Renal cortical epithelial cell (primary cell): ENCODE results near the gene LRGUK. TPM values are rescaled to one million over a fixed set of nuclear protein-coding genes. Genes with fewer than 3 reads are reported as not detected.

Experiments
- DNase-seq: peaks from one replicate; pipeline ENCODE4 v3.0.0-alpha.2; 2011; ENCODE audit warnings: low read depth
- total RNA-seq: library from RNA; depleted of rRNA; stranded (reverse); fragments of >200 nt; gene quantifications from 2 replicates; pipeline ENCODE4 v1.2.3, GENCODE V29; 2014

LRGUK gene
- total RNA-seq, 1 donor from 2014 or later, result 0.94 TPM

DNA sequence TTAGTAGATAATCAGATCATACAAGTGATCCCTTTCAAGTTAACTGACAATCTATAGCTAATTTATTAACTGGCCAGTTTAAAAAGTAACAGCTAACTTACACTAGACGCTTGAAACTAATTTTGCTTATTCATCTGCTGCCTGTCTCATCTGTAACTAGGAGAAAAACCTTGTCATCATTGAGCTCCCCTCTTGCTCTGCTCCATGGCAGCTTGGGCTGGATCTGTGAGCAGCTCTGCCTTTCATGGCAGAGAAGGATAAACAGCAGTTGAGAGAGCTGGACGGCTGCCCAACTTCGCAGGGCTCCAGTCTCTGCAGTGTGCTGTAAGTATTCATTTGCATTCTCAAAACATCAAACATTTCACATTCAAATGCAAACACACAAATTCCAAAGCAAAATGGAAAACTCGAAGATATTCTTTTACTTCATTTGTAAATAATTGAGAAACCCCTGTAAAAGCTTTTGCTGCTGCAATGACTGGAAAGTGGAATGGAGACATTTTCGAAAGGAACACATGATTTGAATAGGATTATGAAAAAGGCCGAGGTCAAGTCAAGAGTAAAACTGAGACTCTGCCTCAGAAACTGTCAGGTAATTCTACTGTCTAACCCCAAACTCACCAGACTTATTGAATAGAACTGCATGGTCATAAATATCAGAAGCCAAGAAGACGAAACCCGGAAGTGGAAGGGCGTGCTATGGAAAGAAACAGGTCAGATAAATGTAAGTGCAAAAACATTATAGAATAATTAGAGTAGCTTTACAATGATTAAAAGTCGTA, 172.0 kb downstream of the LRGUK start:
- DNase-seq, result peak; percentile 60

DNA sequence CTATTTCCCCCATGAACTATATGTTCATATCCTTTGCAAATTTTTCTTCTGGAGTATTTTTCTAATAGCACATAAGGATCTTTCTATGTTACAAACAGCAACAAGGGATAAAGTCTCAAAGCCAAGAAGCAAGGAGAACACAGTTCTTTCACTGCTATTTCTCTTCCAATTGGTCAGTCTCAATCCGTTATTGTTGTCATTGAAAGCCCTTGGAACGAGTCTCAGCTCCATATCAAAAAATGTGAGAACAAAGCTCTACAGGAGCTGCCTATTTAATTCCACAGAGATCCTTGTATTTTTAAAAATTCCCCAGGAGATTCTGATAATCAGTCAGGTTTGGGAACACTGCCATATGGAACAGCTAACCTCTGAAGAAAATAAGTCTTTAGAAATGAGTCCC, 173.8 kb downstream of the LRGUK start:
- no peak for DNase-seq

DNA sequence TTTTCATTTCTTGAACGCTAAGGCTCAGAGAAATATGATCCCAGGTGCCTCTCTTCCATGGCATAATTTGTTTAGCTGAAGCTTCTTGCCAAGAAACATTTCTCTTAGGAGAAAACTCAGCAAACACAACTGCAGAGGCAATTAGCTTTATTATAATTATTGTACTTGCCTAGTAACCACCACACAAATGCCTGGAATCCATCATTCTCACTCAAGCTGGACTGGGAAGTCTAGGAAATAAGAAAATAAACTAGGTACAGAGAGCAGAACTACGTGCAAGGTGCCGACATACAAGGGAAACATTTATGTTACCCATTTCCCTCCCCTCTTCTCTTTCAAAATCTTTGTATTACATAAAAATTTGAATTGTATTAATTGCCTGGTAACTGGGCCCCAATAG, 174.5 kb downstream of the LRGUK start:
- DNase-seq, result no peak

DNA sequence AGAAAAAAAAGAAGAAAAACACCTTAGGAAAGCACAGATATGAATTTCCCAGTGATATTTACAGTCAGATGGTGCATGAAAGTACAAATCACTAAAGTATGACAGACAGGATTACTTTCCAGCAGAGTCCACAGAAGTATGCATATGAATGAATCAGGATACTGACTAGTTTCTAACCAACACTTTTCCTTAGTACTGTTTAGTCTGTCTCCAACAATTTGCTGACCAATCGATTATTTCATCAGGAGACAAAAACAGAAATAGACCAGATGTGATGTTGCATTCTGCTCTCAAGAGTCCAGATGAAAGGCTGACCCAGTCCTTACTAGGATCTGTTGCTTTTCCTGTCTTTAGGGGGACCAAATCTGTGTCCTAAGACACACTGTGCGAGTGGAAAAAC, 175.0 kb downstream of the LRGUK start:
- DNase-seq, result no peak

DNA sequence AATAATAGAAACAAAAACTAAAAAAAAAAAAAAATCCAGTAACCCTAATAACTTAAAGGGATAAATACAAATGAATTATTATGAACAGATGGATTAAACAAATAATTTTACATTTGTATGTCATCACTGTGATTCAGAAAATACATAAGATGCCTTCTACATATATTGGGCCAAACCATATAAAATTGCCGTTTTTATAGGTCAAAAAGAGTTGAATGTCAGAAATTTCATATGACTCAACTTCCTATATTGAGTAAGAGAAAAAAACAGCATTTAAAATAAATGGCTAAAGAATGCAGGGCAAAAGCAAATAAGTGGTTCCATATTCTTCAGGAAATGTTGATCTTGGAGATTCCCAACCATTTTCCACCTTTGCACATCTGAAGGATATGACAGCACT, 180.2 kb downstream of the LRGUK start:
- no peak for DNase-seq

DNA sequence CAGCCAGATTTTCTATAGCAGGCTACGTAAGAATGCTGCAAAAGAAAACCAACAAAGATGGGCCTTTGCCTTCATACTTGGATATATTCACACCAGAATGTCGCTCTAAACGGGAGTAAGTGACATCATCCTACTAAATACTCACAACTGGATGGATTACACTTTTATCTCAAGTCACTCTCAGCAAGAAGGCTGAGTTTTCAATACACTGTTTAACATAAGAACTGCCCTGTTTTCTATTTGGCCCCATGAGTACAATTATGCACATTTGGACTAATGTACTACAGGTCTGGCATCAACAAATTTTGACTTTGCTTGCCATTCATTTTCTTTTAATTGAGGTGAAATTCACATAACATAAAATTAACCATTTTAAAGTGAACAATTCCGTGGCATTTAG, 181.4 kb downstream of the LRGUK start:
- DNase-seq, result no peak

DNA sequence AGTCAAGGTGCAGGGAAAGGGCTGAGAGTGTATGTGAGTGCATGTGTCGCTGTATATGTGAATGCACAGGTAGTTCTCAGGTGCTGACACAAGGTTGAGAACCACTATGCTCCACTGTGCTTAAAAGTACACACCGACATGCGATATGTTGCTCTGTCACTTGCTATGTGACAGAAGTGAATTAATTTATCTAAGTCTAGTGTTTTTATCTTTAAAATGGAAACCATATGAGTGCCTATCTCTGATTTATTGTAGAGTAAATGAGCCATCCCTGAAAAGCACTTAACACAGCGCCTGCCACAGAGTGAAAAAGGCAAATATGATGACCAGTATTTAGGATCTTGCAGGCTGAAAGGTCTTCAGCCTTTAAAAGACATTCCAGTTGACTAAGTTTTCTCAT, 184.7 kb downstream of the LRGUK start:
- DNase-seq, result no peak

DNA sequence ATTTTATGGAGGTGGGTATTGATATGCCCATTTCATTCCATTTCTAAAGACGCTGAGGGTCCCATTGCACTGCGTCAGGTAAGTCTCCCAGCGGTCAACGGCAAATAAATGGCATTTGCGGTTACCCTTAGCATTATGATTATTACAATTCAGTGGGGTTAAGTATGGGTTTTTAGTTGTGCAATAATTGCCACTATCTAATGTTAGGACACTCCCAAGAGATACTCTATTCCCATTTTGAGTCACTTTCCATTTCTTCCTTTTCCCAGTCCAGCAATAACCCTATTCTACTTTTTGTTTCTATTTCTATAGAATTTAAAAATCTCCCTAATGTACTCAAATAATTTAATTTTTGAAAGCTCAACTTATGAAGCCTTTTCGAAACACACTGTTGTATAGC, 185.6 kb downstream of the LRGUK start:
- no peak for DNase-seq

DNA sequence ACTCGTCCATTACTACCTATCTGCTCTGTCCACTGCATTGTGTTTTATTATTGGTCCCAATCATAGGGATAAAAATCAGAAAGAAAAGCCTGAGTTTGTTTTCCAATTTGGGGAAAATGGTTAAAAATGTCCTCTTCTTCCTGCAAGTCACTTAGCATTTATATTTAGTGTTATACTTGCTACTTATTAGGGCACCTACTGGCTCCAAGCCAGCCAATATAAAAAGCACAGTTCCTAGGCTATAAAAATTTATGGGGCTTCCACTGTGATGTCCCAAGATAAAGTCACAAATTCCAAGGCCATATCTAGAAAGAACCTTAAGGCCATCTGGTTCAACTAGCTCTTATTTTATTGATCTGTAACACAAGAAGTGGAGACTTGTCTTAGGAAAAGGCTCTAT, 186.4 kb downstream of the LRGUK start:
- DNase-seq, result no peak

Other genes starting within 250 kb of the LRGUK start
- 11.5 and 12.5 TPM in 2 replicates for gene SLC35B4, start 189.6 kb downstream of the LRGUK start, total RNA-seq